ENCODE results near the gene SLC1A2.

The SLC1A2 gene

DNA sequence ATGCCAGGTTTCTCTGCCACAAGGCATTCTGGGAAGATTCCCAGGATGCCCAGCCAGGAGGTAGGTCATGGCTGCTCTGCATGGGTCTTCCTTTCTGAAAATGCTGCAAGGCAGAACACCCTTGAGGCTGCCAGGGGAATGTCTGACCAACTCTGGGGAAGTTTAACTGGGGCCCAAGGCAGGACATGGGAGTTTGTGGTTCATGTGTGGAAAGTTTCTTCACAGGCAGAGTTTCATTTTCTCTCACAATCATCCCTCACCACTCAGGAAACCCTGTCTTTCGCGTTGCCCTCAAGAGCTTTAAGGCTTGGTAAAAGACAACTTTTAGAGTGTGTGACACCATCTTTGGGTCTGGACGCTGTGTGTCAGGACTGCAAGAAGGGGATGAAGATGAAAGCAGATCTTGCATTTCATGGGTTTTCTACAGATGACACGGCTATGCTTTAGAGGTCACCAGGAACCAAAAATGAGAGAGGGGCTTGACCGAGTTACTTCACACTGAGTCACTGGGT, 146.9 kb downstream of the SLC1A2 start:
- DNase-seq (ENCODE audit: low read depth in 2 of 2): peak; percentile 35 to 44

GRCh38 chr11:35271031-35271430, 148.3 kb downstream of the SLC1A2 start:
- no peak for DNase-seq (ENCODE audit: low read depth in 2 of 2)

GRCh38 chr11:35270342-35270741, 149.0 kb downstream of the SLC1A2 start:
- DNase-seq (ENCODE audit: low read depth in 2 of 2): no peak

- no peak for DNase-seq (ENCODE audit: low read depth in 2 of 2)
Measured at GRCh38 chr11:35267504-35267903, 151.9 kb downstream of the SLC1A2 start.

DNA sequence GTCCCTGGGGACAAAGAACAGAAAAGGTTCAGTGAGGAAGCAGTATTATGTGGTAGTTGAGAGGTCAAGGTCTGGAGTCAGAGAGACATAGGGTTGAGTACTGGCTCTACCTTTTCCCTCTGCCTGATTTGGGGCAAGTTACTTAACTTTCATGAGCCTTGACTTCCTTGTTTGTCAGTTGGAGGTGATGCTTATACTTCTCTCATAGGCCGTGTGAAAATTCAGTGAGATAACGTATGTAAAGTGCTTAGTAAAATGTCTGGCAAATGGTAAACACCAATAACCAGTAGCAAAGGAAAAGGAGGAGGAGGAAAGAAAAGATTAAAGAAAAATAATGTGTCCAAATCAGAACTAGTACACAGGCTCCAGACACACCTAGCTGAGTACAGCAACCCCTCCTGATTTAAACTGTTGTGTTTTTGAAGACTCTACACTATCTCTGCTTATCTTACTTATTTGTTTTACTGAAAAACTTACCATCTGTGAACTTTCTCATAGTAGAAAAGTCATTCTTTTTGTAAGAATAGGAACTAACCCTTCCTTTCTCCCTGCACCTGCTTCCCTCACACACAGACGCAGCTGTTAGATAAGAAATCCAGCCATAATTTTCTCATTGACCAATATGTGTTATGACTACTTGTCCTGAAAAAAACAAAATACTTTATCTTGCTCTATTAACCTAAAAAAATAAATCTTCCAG, 153.5 kb downstream of the SLC1A2 start:
- DNase-seq (ENCODE audit: low read depth in 2 of 2): no peak

DNA sequence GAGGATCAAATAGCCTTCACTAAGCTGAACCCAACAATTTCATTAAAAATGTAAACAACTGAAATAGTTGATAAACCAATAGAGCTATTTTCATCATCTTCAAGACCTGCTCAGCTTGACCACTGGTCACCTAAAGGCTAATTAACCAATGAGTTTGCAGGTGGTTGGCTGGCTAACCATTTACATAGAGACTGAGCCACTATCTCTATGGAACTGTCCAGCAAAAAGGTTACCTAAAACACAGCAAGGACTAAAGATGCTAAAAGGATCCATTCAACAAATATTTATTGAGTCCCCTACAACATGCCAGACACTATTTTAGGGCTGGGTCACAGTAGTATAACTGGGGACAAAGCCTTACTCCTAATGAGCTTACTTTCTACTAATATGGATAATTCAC, 156.6 kb downstream of the SLC1A2 start:
- no peak for DNase-seq (ENCODE audit: low read depth in 2 of 2)

- no peak for DNase-seq (ENCODE audit: low read depth in 2 of 2)
Measured at GRCh38 chr11:35262056-35262455, 157.3 kb downstream of the SLC1A2 start.

DNA sequence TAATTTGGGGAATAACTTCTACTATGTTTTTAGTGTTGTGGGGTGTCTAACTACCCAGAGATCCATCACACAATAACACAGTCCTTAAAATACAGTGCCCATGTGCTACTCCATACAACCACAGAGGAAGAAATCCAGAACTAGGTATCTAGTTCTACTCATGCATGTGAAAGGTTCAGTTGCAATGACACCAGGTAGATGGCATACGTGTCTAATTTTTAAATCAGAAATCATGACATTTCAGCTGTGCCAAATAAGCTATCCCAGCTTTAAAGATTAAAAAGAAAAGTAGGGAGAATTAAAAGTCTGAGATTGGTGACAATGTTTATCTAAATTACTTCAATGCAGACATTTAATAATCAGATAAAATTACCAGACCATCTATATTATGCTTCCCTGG, 158.2 kb downstream of the SLC1A2 start:
- DNase-seq (ENCODE audit: low read depth in 2 of 2): no peak

DNA sequence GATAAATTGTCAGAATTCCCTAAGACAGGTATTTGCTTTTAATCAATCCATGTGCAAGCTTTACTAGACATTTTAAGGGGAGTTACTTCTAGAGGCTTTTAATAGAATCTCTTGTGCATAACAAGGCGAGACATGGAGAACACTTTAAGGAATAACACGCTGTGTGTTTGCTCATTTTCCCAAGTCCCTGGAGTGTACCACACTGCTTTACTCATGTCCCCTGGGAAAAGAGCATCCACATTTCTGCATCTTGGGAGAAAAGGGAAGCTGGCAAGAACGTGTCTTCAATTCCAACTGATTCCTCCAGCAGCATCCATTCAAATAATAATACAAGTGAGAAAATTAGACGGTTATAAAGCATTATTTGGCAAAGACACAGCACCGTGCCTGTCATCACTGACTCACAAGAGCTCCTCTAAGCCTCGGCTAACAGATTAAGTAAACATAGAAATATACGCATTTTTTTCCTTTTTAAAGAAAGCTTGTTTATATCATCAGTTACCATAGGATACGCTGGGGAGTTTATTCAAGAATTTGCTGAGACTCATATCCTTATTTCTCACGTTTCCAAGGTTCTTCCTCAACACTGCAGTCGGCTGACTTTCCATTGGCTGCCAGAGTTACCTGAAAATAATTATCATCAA, 158.9 kb downstream of the SLC1A2 start:
- no peak for DNase-seq (ENCODE audit: low read depth in 2 of 2)

GRCh38 chr11:35259529-35259928, 159.8 kb downstream of the SLC1A2 start:
- no peak for DNase-seq (ENCODE audit: low read depth in 2 of 2)

DNA sequence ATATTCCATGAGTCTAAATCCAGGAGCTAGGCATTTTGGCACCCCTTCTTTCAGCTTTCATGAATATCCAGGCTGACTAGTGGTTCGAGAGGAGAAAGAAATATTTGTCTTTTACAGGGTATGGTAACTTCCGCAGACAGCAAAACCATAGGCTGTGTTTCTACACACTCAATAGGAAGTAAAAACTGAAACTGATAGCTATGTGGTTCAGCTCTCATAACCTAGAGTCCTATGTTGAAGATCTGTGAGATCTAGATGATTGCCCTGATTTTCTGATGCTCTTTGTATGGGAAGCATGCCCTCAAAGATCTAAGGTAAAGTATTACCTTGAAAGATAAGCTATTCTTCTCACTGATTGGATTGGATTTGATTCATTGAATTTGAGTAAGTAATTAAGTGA, 162.1 kb downstream of the SLC1A2 start:
- no peak for DNase-seq (ENCODE audit: low read depth in 2 of 2)

- no peak for DNase-seq (ENCODE audit: low read depth in 2 of 2)
Measured at GRCh38 chr11:35256296-35256695, 163.1 kb downstream of the SLC1A2 start.

DNA sequence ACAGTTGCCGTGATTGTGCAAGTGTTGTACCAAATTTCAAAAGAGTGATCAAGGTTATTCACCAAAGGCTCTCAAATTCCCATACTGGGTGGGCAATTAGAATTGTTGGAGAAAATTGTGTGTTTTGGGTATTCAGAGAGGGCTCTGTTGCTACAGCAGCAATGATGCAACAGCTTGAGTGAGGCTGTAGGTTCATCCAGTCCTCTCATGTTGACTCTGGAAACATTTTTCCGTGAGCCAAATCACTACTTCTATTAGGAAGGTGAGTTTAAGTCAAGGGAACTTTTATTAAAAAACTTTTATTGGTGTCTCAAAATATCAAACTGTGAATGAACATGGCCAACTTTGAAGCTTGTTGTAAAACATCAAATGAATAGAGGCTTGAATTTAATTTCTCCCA, 163.8 kb downstream of the SLC1A2 start:
- no peak for DNase-seq (ENCODE audit: low read depth in 2 of 2)

- no peak for DNase-seq (ENCODE audit: low read depth in 2 of 2)
Measured at GRCh38 chr11:35253237-35253636, 166.1 kb downstream of the SLC1A2 start.

GRCh38 chr11:35250621-35251020, 168.7 kb downstream of the SLC1A2 start:
- no peak for DNase-seq (ENCODE audit: low read depth in 2 of 2)

- DNase-seq (ENCODE audit: low read depth in 2 of 2): no peak
Measured at GRCh38 chr11:35250192-35250591, 169.2 kb downstream of the SLC1A2 start.

GRCh38 chr11:35248558-35249323, 170.6 kb downstream of the SLC1A2 start:
- DNase-seq (ENCODE audit: low read depth in 2 of 2): no peak

GRCh38 chr11:35247863-35248262, 171.5 kb downstream of the SLC1A2 start:
- DNase-seq (ENCODE audit: low read depth in 2 of 2): no peak

DNA sequence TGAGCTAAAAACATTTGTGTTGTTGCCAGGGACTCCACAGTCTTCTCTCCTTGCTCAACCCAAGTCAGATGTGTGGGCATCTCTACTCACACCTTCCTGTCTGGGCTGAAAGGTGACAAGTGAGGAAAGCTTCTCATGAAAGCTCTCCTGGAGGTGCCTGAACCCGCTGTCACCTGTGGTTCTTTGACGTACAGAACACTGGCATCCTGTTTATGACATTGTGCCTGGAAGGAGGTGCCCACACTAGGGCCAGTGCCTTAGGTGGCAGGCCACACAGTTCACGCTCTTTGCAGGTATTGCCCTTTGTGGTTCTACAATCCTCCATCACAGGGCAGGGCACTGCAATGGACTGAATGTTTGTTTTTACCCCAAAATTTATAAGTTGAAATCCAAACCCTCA, 171.9 kb downstream of the SLC1A2 start:
- DNase-seq (ENCODE audit: low read depth in 2 of 2): peak in 1 of 2 donors; percentile 12

- DNase-seq (ENCODE audit: low read depth in 2 of 2): no peak
Measured at GRCh38 chr11:35246745-35247144, 172.6 kb downstream of the SLC1A2 start.

DNA sequence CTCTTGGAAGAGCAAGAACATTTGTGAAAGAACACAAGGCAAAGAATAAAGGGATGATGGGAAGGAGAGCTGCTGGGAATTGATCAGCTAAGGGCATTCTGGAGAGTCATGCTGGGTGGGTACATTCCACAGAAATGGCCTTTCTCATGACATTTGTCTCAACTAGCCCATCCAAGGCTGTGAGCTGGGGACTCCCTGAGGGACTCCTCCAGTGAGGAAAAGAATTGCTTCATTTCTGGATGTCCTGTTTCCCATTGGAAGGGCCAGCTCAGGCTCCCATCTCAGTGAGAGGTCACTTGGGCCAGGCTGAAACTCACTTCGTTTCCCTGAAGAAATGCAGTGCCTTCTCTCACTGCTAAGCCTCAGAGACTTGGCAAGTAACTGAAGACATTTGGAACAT, 173.6 kb downstream of the SLC1A2 start:
- no peak for DNase-seq (ENCODE audit: low read depth in 2 of 2)

DNA sequence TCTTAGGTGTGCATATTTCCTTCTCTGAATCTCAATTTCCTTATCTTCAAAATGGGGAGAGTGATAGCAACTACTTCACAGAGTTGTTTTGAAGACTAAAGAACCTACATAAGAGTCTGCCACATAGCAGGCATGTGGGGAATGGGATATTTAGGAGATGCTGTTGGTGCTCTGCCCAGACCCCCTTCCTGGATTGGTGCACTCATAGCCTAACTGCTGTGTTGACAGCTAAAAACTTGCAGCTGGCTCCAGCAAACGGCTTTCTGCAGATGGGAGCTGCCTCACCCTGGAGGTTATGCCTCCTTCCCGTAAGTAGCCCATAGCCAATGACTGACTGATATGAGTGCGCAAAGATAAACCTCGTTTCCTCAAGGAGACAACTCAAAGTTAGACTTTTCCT, 174.3 kb downstream of the SLC1A2 start:
- DNase-seq (ENCODE audit: low read depth in 2 of 2): no peak

DNA sequence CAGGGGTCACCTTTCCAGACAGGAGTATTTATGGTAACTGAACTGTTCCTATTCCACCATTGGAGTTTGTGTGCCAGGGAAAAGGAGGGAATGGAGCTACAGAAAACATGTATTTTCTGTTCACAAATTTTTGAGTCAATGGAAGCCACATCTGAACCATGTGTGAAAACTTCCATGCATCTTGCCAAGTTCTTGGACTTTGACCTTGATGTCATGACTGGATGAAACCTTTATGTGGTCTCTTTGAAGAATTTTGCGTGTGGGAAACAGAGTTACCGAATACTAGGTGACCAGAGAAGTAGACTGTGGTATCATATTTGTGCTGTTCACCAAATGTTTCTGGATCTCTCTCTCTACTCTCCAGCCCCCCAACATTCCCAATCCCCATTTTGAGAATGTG, 175.6 kb downstream of the SLC1A2 start:
- no peak for DNase-seq (ENCODE audit: low read depth in 2 of 2)

Data from stimulated activated CD4-positive, alpha-beta T cell treated with anti-CD3 and anti-CD28 coated beads, Interleukin-15, amount 100 ng/mL, for 48 hours (primary cell).